ENCODE results near the gene PAXIP1.

DNA sequence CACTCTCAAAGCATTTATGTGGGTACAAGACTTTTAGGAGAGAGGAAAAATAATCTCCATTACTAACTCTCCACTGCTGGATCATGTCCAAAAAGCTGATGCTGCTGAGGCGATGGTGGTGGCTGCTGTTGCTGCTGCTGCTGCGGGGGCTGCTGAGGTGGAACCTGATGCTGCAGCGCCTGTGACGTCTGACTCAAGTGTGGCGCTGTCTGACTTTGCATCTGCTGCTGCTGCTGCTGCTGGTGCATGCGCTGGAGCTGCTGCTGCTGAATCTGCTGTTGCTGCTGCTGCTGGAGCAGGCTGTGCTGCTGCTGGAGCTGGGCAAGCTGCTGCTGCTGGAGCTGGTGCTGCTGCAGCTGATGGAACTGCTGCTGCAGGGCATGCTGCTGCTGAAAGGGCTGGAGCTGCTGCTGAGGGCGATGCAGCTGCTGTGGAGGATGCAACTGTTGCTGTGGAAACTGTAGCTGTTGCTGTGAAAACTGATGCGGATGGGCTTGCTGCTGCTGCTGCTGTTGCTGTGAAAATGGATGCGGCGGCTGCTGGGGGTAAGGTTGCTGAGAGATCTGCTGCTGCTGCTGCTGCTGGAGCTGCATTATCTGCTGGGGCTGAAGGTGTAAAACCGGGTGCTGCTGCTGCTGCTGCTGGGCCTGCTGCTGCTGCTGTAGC, 34.5 kb downstream of the PAXIP1 start:
- no peak for TF ChIP-seq EP300 (IDR thresholded peaks at IDR 0.05)
- no peak for TF ChIP-seq CTCF (IDR thresholded peaks at IDR 0.05)
- no peak for TF ChIP-seq POLR2A (IDR thresholded peaks at IDR 0.05)

Data from tibial nerve (tissue), 4 donors.